ENCODE measurements around the gene PCDHA6. TPM values are rescaled to one million over a fixed set of nuclear protein-coding genes. Genes with fewer than 3 reads are reported as not detected.

Gene PCDHA6
- total and polyA plus RNA-seq, 10 of the 15 experiments (the other 5 are each of a cell fraction or from before 2014, with no cell fraction given): 0.09 TPM; not detected in 9

- H2AFZ ChIP-seq (ENCODE audit: control insufficient read depth, low read depth, low read length): no peak within 1 kb of the TSS
- H3K9me3 ChIP-seq (replicated peaks; ENCODE audit: control insufficient read depth, insufficient read depth, low read length): peaks cover 6% of the 10 kb centered on the region; the same call in 2 of the 3 replicates
- no peaks in the 10 kb centered on the region for H3K36me3 ChIP-seq (ENCODE audit: control insufficient read depth in 2 of 2, insufficient read depth in 2 of 2, low read length in 1 of 2)
- no peaks in the 10 kb centered on the region for H4K20me1 ChIP-seq (ENCODE audit: control insufficient read depth, insufficient read depth)
- no peak within 1 kb of the TSS for H3K9ac ChIP-seq (ENCODE audit: control insufficient read depth, insufficient read depth, low read length)
- H3K27me3 ChIP-seq (replicated peaks in 1 of 2; ENCODE audit: control insufficient read depth in 2 of 2, insufficient read depth in 2 of 2, low read length in 1 of 2): no peaks in the 10 kb centered on the region
- no peaks in the 10 kb centered on the region for H3K4me1 ChIP-seq (ENCODE audit: control insufficient read depth, insufficient read depth, low read length)
- TF ChIP-seq CHD2 (IDR thresholded peaks at IDR 0.05; ENCODE audit: borderline replicate concordance, low read depth, low read length): no peak
- no peak for TF ChIP-seq ZBTB11 (CRISPR knock-in tag; IDR thresholded peaks at IDR 0.05)
- TF ChIP-seq IRF3 (IDR thresholded peaks at IDR 0.05): no peak
- no peak for TF ChIP-seq IKZF1 (conservative IDR thresholded peaks at IDR 0.05)
- no peak for TF ChIP-seq JUND (IDR thresholded peaks at IDR 0.05; ENCODE audit: low read depth, low read length)
- TF ChIP-seq NFXL1 (IDR thresholded peaks at IDR 0.05; ENCODE audit: borderline replicate concordance): no peak
- TF ChIP-seq MYB (IDR thresholded peaks at IDR 0.05; ENCODE audit: borderline replicate concordance, low read depth, low read length): no peak
- no peak for TF ChIP-seq NR2C2 (IDR thresholded peaks at IDR 0.05; ENCODE audit: borderline replicate concordance, control insufficient read depth, insufficient read length, low read depth)
- no peak for TF ChIP-seq E2F8 (IDR thresholded peaks at IDR 0.05; ENCODE audit: low read depth, partially characterized antibody)
- no peak for TF ChIP-seq USF2 (IDR thresholded peaks at IDR 0.05; ENCODE audit: borderline replicate concordance, low read depth, low read length)
- no peak for TF ChIP-seq YY1 (IDR thresholded peaks at IDR 0.05; ENCODE audit: low read depth, low read length)
- TF ChIP-seq SUZ12 (IDR thresholded peaks at IDR 0.05; ENCODE audit: unreplicated experiment): no peak
- TF ChIP-seq GABPA (IDR thresholded peaks at IDR 0.05; ENCODE audit: low read depth): no peak
- no peak for TF ChIP-seq RAD21 (IDR thresholded peaks at IDR 0.05; ENCODE audit: insufficient read depth, low read depth, low read length)
- TF ChIP-seq TCF12 (IDR thresholded peaks at IDR 0.05; ENCODE audit: low read depth, low read length): no peak
- WGBS (ENCODE audit: insufficient coverage, insufficient replicate concordance, low lambda C conversion rate, missing lambda C conversion rate): 56% methylated on average over 29 of the region's 29 CpGs
- no peak for ATAC-seq
- ChIA-PET CTCF (interaction anchor here (0.5 to 1.2 kb wide), 2 partner anchors 9 to 31 kb away, joined by 3 to 4 read pairs; partner anchors contain the start of gene PCDHA2), RAD21 (ENCODE audit: unreplicated experiment) (no interaction called here), SMC1A (ENCODE audit: uncharacterized antibody, unreplicated experiment) (no interaction called here), POLR2A (no interaction called here)
- in situ Hi-C loops (cut with MboI): no loop called here
- DNase-seq (ENCODE audit: low read depth, low spot score): no peak
- H3K27ac ChIP-seq (ENCODE audit: control insufficient read depth, insufficient read depth): no peak within 1 kb of the TSS
- H3K4me2 ChIP-seq (ENCODE audit: control insufficient read depth, insufficient read depth): no peak within 1 kb of the TSS
- no TSS peak for BruUV-seq (replicated peaks)
- H3K79me2 ChIP-seq (ENCODE audit: control insufficient read depth, insufficient read depth, low read length): no peaks in the 10 kb centered on the region
- FAIRE-seq: no peak
- no peak within 1 kb of the TSS for H3K4me3 ChIP-seq
- intact Hi-C loops (cut with micrococcal nuclease; ENCODE audit: unreplicated experiment): no loop called here
Measured at GRCh38 chr5:140785905-140786686, 41.7 kb upstream of the PCDHA6 start, which contains the start of gene PCDHA1. PCDHA1 (plus strand) TSS chr5:140786140.

Data from GM12878 (cell line).